ENCODE data around the gene CDH4.

DNA sequence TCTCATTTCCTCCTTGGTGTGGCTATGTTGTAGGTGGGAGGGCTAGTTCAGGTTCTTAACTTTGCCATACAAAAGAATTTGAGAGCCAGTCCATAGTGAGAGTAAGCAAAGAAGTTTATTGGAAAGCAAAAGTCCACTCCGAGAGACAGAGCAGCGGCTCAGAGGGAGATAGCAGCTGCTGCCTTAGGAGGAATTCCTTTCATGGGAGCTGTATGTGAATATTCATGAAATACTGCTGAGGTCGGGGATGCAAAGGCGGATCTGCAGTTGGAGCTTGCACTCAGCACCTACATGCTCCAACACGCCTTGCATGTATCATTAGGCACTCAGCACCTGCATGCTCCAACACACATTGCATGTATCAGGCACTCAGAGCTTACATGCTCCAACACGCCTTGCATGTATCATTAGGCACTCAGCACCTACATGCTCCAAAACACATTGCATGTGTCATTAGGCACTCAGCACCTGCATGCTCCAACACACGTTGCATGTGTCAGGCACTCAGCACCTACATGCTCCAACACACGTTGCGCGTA lies 54.9 kb downstream of the CDH4 start:
- no peak for TF ChIP-seq REST (IDR thresholded peaks at IDR 0.05; ENCODE audit: low read depth)
- no peak for TF ChIP-seq CEBPB (IDR thresholded peaks at IDR 0.05)
- TF ChIP-seq EGR1 (IDR thresholded peaks at IDR 0.05) = no peak
- TF ChIP-seq, protein P1, sequence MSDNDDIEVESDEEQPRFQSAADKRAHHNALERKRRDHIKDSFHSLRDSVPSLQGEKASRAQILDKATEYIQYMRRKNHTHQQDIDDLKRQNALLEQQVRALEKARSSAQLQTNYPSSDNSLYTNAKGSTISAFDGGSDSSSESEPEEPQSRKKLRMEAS (IDR thresholded peaks at IDR 0.05) = no peak
- TF ChIP-seq NFIC (IDR thresholded peaks at IDR 0.05) = no peak
- no peak for TF ChIP-seq YY1 (IDR thresholded peaks at IDR 0.05; ENCODE audit: low read depth)

All from Ishikawa (cell line).